GM12864 (cell line): ENCODE measurements around the gene TRHDE.

Source experiments
- DNase-seq: peaks from one replicate; pipeline ENCODE4 v3.0.0-alpha.2; 2011; ENCODE audit warnings: low read depth
- H3K4me3 ChIP-seq: 2 replicates; pipeline ENCODE4 v1.5.1; 2011; ENCODE audit warnings: mild to moderate bottlenecking, low read depth, low read length, control low read depth
- TF ChIP-seq, protein P1 (sequence below): IDR thresholded peaks from 2 replicates; pipeline ENCODE4 v1.5.1; 2011; ENCODE audit warnings: low read depth, mild to moderate bottlenecking, moderate library complexity, low read length, control low read depth, inconsistent platforms; ENCODE audit errors: missing control alignments

TRHDE gene

DNA sequence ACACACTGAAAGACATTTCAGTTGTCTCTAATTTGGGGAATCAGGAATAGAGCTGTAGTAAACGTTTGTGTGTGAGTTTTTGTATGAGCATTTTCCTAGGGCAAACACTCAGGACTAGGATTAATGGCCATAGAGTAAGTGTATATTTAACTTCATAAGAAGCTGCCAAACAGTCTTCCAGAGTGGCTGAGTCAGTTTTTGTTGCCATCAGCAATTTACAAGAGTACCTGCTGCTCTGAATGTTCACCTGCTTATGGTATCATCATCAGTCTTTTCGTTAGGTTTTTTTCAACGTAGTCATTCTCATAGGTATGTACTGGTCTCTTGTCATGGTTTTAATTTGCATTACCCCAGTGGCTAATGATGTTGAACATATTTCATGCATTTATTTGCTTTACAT, 30.6 kb upstream of the TRHDE start:
- DNase-seq: no peak
- TF ChIP-seq, protein P1, sequence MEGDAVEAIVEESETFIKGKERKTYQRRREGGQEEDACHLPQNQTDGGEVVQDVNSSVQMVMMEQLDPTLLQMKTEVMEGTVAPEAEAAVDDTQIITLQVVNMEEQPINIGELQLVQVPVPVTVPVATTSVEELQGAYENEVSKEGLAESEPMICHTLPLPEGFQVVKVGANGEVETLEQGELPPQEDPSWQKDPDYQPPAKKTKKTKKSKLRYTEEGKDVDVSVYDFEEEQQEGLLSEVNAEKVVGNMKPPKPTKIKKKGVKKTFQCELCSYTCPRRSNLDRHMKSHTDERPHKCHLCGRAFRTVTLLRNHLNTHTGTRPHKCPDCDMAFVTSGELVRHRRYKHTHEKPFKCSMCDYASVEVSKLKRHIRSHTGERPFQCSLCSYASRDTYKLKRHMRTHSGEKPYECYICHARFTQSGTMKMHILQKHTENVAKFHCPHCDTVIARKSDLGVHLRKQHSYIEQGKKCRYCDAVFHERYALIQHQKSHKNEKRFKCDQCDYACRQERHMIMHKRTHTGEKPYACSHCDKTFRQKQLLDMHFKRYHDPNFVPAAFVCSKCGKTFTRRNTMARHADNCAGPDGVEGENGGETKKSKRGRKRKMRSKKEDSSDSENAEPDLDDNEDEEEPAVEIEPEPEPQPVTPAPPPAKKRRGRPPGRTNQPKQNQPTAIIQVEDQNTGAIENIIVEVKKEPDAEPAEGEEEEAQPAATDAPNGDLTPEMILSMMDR: no peak

DNA sequence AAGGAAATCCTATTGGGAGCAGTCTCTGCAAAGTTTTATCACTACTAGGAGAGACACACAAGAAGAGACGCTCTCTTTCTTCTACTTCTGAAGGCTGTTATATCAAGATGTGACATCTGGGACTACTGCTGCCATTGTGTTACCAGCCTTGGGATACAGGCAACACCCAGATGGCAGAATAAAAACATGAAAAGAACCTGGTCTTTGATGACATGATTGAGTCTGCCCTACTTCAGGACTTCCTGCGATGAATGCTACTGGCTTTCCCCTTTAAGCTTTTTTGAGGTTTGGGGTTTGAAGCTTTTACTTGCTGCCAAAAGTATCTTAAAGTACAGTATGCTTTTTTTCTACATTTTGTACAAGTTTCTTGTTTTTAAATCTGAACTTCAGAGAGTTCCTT, 29.2 kb upstream of the TRHDE start:
- no peak for DNase-seq
- TF ChIP-seq, protein P1: no peak
- H3K4me3 ChIP-seq: no peak overlapping the region

More for the DNA sequence above, 30.6 kb upstream of the TRHDE start:
- no peak overlapping the region for H3K4me3 ChIP-seq

DNA sequence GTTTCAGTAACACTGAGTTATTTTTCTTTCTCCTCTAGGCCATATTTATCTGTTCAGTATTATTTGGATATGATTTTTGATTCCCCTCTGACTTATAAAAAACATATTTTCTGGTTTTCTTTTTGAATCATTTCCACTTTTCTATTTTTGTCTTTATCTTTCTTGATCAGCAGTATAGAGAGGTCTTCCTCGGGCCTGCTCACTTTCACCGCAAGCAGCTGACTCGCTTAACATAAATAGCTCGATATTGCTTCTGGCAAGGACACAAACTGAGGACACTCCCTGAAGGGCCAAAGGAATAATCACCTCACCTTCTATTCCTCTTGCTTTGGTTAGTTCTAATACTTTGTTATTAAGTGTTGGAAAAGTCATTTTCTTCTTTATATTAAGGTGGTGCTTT, 25.8 kb upstream of the TRHDE start:
- no peak overlapping the region for H3K4me3 ChIP-seq
- TF ChIP-seq, protein P1: no peak
- DNase-seq: no peak

DNA sequence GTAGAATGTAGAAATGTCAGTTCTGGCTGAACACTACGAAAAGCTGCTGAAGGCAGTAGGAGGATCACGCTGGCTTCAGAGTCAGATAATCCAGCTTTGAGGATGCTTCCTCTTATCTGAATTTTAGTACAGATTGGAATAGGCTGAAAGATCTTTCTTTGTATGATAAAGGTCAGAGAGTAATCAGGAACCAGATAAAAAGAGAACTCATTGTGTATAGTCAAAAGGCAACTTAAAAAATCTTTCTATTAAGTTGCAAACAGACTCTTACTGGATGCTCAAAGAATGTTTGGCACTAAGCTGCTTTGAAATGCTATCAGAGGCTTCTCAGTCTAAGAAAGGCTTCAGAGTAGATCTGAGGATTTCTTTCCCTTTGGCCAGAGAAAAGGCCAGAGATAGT, 21.8 kb upstream of the TRHDE start:
- DNase-seq: no peak
- TF ChIP-seq, protein P1: no peak
- H3K4me3 ChIP-seq: no peak overlapping the region

DNA sequence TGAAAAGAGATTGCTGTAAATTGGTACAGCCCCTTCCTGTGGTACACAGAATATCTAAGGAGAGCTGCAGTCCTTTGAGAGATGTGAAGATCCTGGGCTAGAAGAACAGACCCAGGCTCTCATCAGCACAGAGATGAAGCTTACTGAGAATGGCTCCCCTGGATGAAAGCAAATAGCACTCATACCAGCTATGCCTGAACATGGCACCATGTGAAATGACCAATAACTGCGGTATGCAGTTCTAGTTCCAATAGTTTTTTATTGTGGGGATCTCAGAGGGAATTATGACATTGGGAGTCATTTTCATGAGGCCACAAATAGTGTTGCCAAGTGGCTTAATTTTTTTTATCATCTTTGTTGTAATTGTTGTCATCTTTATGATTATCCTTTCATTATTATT, 15.4 kb upstream of the TRHDE start:
- no peak overlapping the region for H3K4me3 ChIP-seq
- no peak for DNase-seq
- TF ChIP-seq, protein P1: no peak

DNA sequence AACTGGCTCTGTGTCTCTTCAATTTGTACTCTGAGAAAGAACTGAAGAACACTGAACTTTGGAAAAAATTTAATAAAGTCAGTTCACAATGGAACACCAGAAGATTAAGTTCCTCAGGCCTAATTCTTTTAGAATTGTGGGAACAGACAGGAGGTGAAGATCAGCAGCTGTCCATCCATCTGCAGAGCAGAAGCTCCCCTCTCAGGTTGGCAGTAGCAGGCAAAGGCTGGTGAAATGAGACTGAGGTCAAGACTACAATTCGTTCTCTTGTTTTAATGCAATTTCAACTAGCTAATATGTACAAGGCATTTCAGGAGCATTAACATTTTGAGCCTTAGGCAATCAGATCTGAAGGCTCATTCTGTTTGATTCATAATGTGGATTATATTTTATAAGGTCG, 10.3 kb upstream of the TRHDE start:
- no peak overlapping the region for H3K4me3 ChIP-seq
- no peak for DNase-seq
- TF ChIP-seq, protein P1: no peak

DNA sequence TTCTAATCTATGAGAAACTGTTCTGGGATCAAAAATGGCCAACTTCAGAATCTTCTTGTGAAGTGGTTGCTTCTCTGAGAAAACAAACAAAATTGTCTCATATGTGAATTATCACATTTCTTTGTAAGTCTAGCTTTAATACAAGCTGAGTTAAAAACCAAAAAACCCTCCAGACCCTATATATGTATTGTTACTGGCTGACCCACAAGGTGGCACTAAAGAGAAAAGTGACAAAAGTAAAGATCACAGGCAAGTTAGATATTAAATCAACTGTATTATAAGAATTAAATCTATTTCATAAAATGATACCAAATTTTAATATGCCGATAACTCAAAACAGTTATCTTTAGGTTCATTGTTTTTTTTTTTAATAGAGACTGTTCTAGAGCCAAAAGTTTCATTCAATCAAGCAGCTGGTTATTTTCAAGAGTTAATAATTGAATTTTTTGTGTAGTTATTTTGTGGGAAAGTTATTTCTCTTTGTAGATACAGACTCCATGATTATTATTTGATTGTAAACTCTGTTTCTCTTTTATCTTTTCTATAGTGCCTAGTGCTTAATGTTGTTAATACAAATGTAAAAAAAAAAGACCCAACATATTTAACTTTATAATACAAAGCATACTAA, 7.5 kb upstream of the TRHDE start:
- TF ChIP-seq, protein P1: peak; percentile 18
- no peak for DNase-seq
- H3K4me3 ChIP-seq: no peak overlapping the region
